ENCODE results near the gene BRD4. TPM values are rescaled to one million over a fixed set of nuclear protein-coding genes. Genes with fewer than 3 reads are reported as not detected.
A peak's percentile ranks its signal among the peaks of the same experiment; 100 is the strongest.

The BRD4 gene
- total RNA-seq, 1 donor from 2014 or later, result 153 TPM

GRCh38 chr19:15231271-15231670 lies 101.1 kb downstream of the BRD4 start:
- no peak for TF ChIP-seq CTCF (IDR thresholded peaks at IDR 0.05; ENCODE audit: unreplicated experiment)
- no peak for DNase-seq (ENCODE audit: low spot score in 2 of 2, unreplicated experiment in 2 of 2)
- Mint-ChIP-seq H3K27me3 (ENCODE audit: low read depth) (peaks cover 19% of the 10 kb centered on the region), H3K4me3 (no peak overlapping the region), H3K4me1 (peaks cover 5% of the 10 kb centered on the region), H3K9me3 (no peaks in the 10 kb centered on the region), H3K27ac (no peak overlapping the region), H3K36me3 (peaks cover 3% of the 10 kb centered on the region)

- Mint-ChIP-seq H3K4me1 (peaks cover 16% of the 10 kb centered on the region), H3K27me3 (ENCODE audit: low read depth) (peaks cover 11% of the 10 kb centered on the region), H3K27ac (no peak overlapping the region), H3K9me3 (no peaks in the 10 kb centered on the region), H3K4me3 (no peak overlapping the region), H3K36me3 (no peaks in the 10 kb centered on the region)
- no peak for TF ChIP-seq CTCF (IDR thresholded peaks at IDR 0.05; ENCODE audit: unreplicated experiment)
- no peak for DNase-seq (ENCODE audit: low spot score in 2 of 2, unreplicated experiment in 2 of 2)
Measured at GRCh38 chr19:15227261-15227660, 105.1 kb downstream of the BRD4 start.

- Mint-ChIP-seq H3K27me3 (ENCODE audit: low read depth) (peaks cover under 1% of the 10 kb centered on the region), H3K27ac (no peak overlapping the region), H3K4me1 (peaks cover 15% of the 10 kb centered on the region), H3K9me3 (no peaks in the 10 kb centered on the region), H3K4me3 (no peak overlapping the region), H3K36me3 (no peaks in the 10 kb centered on the region)
- TF ChIP-seq CTCF (IDR thresholded peaks at IDR 0.05; ENCODE audit: unreplicated experiment), result no peak
- DNase-seq (ENCODE audit: low spot score in 2 of 2, unreplicated experiment in 2 of 2), result no peak
Measured at GRCh38 chr19:15225760-15226159, 106.6 kb downstream of the BRD4 start.

GRCh38 chr19:15223649-15224361 lies 108.5 kb downstream of the BRD4 start:
- Mint-ChIP-seq H3K36me3 (no peaks in the 10 kb centered on the region), H3K4me3 (peak overlapping the region; percentile 84), H3K27ac (peak overlapping the region; percentile 71), H3K27me3 (ENCODE audit: low read depth) (no peaks in the 10 kb centered on the region), H3K9me3 (no peaks in the 10 kb centered on the region), H3K4me1 (peaks cover 15% of the 10 kb centered on the region)
- DNase-seq (ENCODE audit: low spot score in 2 of 2, unreplicated experiment in 2 of 2), result no peak
- no peak for TF ChIP-seq CTCF (IDR thresholded peaks at IDR 0.05; ENCODE audit: unreplicated experiment)

GRCh38 chr19:15222738-15223648 lies 109.3 kb downstream of the BRD4 start:
- Mint-ChIP-seq H3K27ac (peak overlapping the region; percentile 71), H3K4me3 (peak overlapping the region; percentile 84), H3K9me3 (no peaks in the 10 kb centered on the region), H3K4me1 (peaks cover 15% of the 10 kb centered on the region), H3K36me3 (no peaks in the 10 kb centered on the region), H3K27me3 (ENCODE audit: low read depth) (no peaks in the 10 kb centered on the region)
- no peak for TF ChIP-seq CTCF (IDR thresholded peaks at IDR 0.05; ENCODE audit: unreplicated experiment)
- DNase-seq (ENCODE audit: low spot score in 2 of 2, unreplicated experiment in 2 of 2), result peak; percentile 88 to 92
